IPS-NIHi7 (cell line): Measurements from ENCODE around the gene ENTR1.

Experiments used
- DNase-seq: peaks from one replicate; pipeline ENCODE4 v3.0.0; 2012; ENCODE audit warnings: mixed read lengths; ENCODE audit errors: extremely low spot score

Gene ENTR1

GRCh38 chr9:136410500-136411287, at the start of gene ENTR1, which contains the start of gene PMPCA:
TSS of gene ENTR1 (minus strand) at chr9:136410614. CDS start at chr9:136410397, 217 bp downstream.
TSS of gene PMPCA (plus strand) at chr9:136410658. CDS start at chr9:136410669, 11 bp downstream.
- peak; percentile 99 for DNase-seq

DNA sequence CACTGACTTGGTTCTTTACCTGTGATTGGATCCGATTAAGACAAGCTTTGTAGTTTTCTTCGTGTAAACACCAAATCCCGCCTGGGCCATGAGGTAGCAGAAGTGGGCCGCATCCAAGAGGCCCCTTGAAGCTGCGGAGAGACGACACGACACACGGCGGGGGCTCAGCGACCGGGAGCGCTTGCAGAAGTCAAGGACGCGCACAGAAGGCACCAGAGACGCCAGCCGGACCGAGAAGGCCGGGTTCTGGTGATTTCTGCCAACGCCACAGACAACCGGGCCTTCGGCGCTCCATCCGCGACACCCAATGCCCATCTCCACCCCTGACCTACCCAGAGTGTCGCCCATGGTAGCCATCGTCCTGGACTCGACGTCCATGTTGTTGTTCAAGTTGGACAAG, 49.0 kb upstream of the ENTR1 start:
- DNase-seq, result no peak

- DNase-seq, result no peak
Measured at GRCh38 chr9:136457326-136457725, 46.9 kb upstream of the ENTR1 start.

DNA sequence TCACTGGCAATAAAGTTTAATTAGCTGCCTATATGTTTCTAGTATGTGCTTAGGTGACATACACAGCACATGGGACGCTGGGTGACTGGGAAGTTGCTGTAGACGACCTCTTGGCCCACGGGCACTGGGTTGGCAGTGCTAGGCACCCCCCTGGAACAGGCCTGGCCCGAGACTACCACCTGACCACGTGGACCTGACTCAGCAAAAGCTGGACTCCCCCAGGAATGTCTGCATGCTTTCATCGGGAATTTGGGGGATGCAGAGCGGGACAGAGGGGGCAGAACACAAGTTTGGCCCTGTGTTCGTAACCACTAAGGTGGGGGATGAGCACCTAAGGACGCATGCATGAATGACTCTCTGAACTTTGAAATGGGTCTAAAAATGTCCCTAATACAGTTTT, 45.8 kb upstream of the ENTR1 start:
- no peak for DNase-seq

DNA sequence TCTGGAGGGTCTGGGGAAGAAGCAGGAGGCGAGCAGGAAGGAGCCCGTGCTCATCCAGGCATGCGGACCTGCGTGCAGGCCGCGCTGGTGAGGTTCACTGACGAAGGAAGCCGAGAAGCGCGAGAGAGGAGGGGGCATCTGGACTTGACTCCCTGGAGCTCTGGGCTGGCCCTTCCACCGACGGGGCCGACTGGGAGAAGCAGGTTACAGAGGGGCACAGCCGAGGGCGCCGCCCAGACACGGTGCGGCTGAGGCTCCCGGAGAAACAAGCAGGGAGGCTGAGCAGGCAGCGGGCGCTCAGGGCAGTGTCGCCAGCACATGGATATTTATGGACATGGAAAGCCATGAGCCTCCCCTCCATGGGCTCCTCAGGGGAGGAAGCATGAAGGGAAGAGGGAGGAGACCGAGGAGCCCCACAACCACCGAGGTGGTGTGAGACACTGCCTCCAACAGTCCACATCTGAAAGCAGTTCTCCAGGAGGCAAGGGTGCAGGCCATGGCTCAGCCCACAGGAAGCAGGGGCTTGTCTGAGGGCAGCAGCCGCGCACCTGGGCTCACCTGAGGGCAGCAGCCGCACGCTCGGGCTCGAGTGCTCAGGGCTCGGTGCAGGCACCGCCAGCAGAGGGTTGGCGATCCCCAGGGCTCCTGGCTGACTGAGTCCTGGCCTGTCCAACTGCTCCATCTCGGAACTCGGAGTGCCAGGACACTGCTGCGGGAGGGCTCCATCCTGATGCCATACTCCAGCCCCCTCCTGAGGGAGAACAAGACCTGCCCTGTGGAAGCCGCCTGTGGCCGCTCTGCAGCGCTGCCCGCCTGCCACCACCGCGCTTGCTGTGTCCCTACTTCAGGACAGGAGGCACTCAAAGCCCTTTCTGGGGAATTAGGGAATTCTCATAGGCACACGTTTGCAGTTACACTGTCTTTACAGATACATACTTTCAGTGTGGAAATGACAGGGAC, 44.9 kb upstream of the ENTR1 start:
- no peak for DNase-seq

- no peak for DNase-seq
Measured at GRCh38 chr9:136454026-136454796, 43.8 kb upstream of the ENTR1 start.

DNA sequence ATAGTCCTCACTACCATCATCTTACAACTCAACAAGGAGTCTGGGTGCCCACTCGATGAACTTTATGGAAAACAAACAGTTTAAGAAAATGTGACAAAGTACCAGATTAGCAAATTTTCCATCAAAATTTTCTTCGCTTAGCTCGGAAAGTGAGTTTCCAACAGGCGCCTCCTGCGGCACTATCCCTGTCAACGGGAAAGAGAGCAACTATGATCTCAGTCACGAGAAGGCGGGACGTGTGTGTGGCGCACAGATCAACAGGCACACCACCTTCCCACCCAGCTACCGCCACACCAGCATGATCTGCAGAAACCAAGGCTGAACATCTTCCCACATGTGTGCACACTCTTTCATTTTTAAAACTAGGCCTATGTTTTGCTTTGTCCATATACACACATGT, 42.9 kb upstream of the ENTR1 start:
- no peak for DNase-seq

- DNase-seq, result no peak
Measured at GRCh38 chr9:136451221-136451877, 40.9 kb upstream of the ENTR1 start.

GRCh38 chr9:136448655-136449054, 38.2 kb upstream of the ENTR1 start:
- DNase-seq, result no peak

- no peak for DNase-seq
Measured at GRCh38 chr9:136447173-136447778, 36.9 kb upstream of the ENTR1 start.

DNA sequence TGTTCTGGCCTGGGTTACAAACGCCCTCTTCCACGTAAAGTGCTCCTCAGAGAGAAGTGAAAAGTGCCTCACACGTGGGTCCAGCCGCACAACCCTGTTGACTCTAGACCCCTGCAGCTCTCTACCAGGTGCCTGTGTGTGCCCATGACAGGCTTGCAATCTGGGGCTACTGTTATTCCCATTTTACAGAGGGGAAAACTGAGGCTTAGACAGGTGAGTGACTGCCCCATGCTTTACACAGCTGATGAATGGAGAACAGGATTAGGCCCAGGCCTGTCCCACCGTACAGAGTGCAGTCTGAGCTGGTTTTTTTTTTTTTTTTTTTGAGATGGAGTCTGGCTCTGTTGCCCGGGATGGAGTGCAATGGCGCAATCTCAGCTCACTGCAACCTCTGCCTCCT, 35.4 kb upstream of the ENTR1 start:
- no peak for DNase-seq

- no peak for DNase-seq
Measured at GRCh38 chr9:136444102-136444501, 33.7 kb upstream of the ENTR1 start.

DNA sequence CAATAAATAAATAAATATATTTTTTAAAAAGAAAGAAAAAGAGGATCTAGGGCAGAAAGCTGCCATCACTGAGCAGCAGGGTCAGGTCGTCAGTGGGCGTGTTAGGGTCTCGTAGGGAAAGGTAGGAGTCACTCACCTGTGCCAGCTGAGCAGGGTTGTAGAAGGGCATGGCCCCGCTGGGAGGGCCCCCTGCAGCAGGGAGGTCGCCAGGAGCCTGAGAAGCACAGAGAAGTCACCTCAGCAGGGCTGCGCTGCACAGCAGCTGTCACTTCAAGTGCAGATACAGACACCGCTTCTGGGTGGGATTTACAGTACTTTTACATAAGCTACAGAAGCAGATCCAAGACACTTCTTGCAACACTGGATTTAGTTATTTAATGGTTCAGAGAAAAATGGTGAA, 33.3 kb upstream of the ENTR1 start:
- no peak for DNase-seq

DNA sequence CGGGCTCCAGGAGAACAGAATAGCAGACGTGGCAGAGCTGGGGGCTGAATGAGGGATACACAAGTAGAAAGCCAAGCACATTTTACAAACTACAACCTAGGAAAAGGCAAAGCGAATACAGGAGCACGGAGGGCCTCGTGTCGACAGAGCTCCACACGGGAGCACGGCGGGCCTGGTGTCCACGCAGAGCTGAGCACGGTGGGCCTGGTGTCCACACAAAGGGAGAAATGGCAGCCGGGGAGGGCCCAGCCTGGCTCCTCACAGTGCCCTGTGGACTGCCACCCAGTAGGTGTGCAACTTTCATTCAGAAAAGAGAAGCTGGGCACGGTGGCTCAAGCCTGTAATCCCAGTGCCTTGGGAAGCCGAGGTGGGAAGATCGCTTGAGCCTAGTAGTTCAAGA, 32.7 kb upstream of the ENTR1 start:
- DNase-seq, result no peak

GRCh38 chr9:136442265-136442664, 31.9 kb upstream of the ENTR1 start:
- no peak for DNase-seq

GRCh38 chr9:136441681-136442245, 31.3 kb upstream of the ENTR1 start:
- DNase-seq, result no peak

DNA sequence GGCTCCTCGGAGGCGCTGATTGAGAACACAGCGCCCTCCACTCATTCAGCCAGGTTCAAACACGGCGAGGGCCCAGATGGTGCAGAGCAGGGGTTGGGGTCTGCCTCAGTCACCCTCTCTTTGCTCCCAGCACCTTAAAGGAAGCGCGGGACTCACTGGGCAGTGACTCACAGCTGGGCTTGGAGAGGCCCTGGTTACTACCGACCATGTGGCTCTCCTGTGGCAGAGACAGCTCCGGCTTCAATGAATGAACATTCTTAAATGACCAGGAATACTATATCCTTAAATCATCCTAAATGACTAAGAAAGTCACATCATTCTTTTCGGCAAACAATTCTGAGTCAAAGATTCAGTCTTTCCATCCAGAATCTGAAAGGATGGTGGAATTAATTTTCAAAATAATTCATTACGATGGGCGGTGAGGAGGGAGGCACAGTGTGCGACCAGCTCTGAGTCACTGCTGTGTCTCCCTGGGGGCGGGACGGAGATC, 30.8 kb upstream of the ENTR1 start:
- DNase-seq, result no peak

- peak; percentile 98 for DNase-seq
Measured at GRCh38 chr9:136439481-136440408, 29.3 kb upstream of the ENTR1 start, which contains the start of gene INPP5E. TSS of gene INPP5E (minus strand) at chr9:136439845. CDS start at chr9:136439419, 426 bp downstream.
